GM19239 (cell line): ENCODE data around the gene HAND1.

ENCODE experiments used
- DNase-seq: peaks from one replicate; pipeline ENCODE4 v3.0.0; 2011; ENCODE audit warnings: low spot score; ENCODE audit not compliant: insufficient read length
- FAIRE-seq: peaks from 2 replicates; lab custom pipeline; 2011; peaks lifted over from hg19 to GRCh38; lab: Jason Lieb, UNC

Gene HAND1

DNA sequence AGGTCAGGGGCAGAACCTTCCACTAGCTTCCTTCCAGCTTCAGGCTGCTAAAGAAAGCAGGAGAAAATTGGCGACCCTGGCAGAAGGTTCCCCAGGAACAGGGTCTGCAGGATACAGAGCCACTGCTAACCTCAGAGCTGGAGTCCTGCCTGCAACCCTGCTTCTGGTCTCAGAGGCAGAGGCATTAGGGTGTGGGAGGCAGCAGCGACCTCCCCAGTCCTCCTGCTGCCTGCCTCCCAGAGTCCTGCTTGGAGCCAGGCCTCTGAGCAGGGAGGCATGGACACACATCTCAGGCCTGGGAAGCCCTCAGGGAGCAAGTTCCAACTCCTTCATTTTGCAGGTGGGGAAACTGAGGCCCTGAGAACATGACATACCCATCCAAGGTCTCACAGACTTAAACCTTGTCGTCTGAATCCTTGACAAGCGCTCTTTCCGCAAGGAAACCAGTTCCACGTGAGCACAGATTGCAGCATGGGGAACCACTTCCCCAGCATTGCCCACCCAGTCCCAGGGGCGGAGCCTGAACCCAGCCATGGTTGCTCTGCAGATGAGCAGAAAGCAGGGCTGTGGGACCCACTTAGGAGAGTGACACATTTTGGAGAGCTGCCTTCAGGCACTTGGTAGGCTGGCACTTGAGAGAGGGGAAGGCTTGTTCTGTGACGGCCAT lies 28.2 kb upstream of the HAND1 start:
- FAIRE-seq, result no peak
- no peak for DNase-seq

DNA sequence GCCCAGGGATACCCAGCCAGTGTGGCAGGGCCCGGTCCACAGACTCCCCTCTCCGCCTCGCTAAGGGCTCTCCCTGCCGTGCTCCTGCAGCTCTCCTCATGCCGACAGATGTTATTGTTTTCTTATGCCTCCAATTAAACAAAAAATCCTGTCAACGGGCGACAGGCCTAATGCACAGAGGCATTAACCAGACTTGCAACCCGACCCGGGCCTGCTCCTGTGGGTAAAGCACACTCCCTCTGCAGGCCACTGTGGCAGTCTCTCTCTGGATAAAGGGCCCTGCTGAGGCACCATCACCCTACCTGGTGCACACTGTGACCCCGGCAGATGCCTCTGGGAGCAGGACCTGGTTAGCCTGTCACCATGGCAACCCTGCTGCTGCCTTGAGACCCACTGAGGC lies 27.5 kb upstream of the HAND1 start:
- DNase-seq (no peak), FAIRE-seq (no peak)

DNA sequence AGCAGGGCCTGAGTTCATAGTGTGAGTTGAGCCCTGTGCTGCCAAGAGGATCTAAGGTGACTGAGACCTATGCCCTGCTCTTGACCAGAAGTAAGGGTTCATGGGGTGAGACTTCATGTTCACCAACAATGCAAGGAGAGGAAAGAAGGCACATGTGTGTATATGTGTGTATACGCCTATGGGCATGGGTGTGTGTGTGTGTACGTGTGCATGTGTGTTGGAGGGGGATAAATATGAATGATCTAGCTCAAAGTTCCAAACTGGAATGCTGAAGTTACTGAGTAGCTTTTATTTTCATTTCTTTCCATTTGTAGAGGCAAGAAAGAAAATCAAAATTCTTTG lies 25.6 kb upstream of the HAND1 start:
- FAIRE-seq (no peak), DNase-seq (no peak)

GRCh38 chr5:154502180-154502579 lies 24.2 kb upstream of the HAND1 start:
- FAIRE-seq, result peak; percentile 49

GRCh38 chr5:154501566-154501965 lies 23.5 kb upstream of the HAND1 start:
- DNase-seq (no peak), FAIRE-seq (no peak)

More at GRCh38 chr5:154502180-154502579, 24.2 kb upstream of the HAND1 start:
- DNase-seq, result no peak

- no peak for FAIRE-seq
Observed at GRCh38 chr5:154498994-154499393, 21.0 kb upstream of the HAND1 start.

DNA sequence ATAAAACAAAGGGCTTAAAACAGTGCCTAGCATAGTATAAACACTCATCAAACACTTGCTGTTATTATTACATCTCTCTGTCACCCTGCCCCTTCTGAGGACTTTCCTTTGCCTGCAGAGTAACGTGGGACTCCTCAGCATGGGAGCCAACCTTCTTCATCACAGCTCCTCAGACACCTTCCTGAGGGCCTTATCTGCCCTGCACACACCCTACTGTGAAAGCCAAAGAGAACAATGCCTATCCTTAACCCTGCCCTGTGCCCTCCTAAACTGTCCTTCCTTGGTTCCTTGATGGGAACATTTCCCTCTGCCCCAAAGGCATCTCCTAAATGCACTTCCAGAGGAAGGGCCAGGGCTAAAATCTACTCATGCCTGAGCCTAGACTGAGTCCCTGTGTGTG lies 20.6 kb upstream of the HAND1 start:
- no peak for DNase-seq
- no peak for FAIRE-seq

More at GRCh38 chr5:154498994-154499393, 21.0 kb upstream of the HAND1 start:
- no peak for DNase-seq

DNA sequence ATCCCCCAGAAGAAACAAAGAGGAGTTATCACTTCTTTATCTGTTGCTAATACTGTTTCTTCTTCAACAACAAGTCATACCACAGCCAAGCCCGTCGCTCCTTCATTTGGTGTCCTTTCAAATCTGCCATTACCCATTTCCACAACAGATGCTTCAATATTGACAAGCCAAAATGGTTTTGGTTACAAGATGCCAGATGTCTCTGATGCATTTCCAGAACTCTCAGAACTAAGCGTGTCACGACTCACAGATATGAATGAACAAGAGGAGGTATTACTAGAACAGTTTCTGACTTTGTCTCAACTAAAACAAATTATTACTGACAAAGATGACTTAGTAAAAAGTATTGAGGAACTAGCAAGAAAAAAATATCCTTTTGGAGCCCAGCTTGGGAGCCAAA lies 16.0 kb upstream of the HAND1 start:
- DNase-seq (no peak), FAIRE-seq (peak; percentile 58)

GRCh38 chr5:154493274-154493673 lies 15.2 kb upstream of the HAND1 start:
- DNase-seq (no peak), FAIRE-seq (no peak)

- no peak for DNase-seq
- FAIRE-seq, result no peak
Observed at GRCh38 chr5:154491941-154492340, 13.9 kb upstream of the HAND1 start.

GRCh38 chr5:154487541-154487940 lies 9.5 kb upstream of the HAND1 start:
- peak; percentile 88 for FAIRE-seq
- DNase-seq, result peak; percentile 52

- no peak for FAIRE-seq
Observed at GRCh38 chr5:154486427-154486866, 8.4 kb upstream of the HAND1 start.

DNA sequence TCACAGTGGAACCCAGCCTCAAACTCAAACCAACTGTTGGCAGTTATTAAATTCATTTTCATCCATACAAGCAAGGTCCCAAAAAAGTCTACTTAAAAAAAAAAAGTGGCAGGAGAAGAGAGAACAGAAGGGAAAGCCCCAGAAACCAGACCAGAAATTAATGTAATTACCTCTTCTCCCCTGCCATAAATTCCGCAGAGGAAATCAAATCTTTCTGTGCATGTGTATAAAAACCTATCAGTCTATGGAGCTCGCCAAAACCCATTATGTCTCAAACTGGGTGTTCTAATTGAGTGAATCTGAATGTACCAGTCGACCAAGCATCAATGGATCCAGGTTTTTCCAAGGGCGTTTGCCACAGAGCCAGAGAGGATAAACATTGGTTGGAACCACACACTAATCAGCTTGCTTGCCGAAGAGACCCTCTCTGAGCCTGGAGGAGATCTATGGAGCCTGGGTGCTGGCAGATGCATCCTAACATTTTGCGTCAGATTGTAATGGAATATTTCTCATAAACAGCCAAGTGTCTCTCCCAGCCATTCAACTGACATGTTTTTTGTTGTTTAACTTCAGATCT lies 7.9 kb upstream of the HAND1 start:
- DNase-seq (no peak), FAIRE-seq (peak; percentile 4)

More at GRCh38 chr5:154486427-154486866, 8.4 kb upstream of the HAND1 start:
- no peak for DNase-seq

DNA sequence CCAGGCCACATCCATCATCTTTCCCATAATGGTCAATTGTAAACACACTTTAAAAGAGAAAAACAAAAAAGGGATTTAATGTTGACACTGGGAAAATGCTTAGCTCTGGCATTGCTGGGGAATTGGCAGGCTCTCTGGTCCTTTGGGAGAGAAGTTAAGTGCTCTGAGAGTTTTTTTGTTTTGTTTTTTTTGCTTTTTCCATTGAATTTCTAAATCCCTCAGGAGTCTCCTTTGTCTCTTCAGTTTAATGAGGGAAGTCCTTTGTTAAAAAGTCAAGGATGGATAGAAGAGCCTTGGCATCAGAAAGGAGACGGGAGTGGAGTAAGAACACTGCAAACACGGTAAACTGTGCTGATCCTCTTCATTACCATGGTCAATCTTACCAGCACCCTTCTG lies 7.1 kb upstream of the HAND1 start:
- FAIRE-seq (no peak), DNase-seq (no peak)

DNA sequence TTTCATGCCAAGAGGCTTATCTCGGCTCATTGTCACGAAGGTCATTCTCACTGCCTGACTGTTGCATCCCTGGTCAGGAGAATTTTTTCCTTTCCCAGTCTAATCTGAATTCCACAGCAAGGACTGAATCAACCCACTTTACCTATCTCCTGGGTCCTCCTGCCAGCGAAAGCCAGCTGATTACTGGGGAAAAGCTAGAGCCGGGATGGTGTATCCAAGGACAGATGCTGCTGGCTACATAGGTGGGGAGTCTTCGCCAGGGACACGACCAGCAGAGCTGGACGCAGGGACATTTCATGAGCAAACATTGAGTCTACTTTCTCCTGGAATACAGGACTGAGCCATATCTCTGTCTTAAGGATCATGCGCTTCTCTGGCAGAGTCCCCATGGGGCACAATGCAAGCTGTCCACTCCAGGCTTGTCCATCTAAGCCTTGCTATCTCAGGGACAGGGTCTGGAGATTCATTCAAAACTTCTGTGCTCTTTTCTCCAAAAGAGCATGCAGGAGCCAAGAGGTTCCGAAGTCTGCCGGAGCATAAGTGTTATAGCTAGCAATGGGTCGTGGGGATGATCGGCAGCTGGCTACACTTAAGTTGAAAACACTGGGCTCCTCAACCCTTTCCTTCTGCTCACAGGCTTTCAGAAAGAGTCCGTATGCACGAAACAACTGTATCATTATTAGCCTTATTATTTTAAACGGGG lies 6.5 kb upstream of the HAND1 start:
- no peak for FAIRE-seq
- no peak for DNase-seq

- no peak for FAIRE-seq
- no peak for DNase-seq
Observed at GRCh38 chr5:154483654-154484392, 5.8 kb upstream of the HAND1 start.

DNA sequence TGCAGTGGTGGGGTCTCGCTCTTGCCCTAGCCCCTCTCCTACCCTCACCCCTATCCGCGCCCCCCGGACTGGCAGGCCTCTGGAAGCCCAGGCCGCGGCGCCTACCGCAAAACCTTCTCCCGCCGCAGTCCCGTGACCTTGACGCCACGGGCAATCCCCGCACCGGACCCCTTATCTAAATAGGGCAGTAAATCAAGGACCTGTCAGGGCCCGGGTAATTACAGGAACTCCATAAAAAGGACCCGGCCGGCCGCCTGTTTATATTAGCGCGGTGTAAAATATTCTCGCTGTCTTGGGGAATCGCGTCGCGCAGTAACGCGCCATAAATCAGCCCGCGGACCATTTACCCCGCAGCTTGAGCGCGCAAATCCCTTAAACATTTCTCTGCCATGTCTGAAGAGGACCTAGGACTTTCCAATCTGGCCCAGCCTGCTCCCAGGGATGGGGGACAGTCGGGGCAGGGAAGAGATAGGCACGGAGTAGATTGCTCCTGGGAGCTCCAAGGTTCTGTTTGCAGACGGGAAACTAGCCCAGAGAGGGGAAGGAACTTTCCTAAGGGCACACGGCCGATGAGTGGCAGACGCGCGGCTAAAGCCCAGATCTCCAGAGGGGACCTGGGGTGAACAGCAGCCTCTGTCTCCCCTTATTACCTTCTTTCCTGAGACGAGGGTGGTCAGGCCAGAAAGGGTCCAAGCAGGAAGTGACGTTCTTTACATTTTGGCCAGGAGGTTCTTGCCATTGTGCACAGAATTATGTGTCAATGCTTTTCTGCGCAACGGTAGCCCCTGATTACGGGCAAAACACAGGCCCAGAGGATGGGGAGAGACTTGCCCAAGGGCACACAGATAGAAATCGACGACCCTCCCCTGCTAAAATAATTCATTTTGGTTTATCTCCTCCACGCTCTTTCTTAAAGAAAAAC lies 4.8 kb upstream of the HAND1 start:
- peak; percentile 57 for FAIRE-seq
- DNase-seq, result no peak

- FAIRE-seq (no peak), DNase-seq (no peak)
Observed at GRCh38 chr5:154481584-154482381, 3.8 kb upstream of the HAND1 start.

GRCh38 chr5:154480847-154481246 lies 2.8 kb upstream of the HAND1 start:
- FAIRE-seq (no peak), DNase-seq (no peak)
